CD4-positive, alpha-beta T cell treated with Interferon alpha-2 for 1 hour (primary cell): ENCODE measurements around the gene SH3PXD2A.

Experiments
- DNase-seq, 2 donors: peaks; one replicate each; pipeline ENCODE4 v3.0.0-alpha.2; 2020 to 2022

The SH3PXD2A gene

DNA sequence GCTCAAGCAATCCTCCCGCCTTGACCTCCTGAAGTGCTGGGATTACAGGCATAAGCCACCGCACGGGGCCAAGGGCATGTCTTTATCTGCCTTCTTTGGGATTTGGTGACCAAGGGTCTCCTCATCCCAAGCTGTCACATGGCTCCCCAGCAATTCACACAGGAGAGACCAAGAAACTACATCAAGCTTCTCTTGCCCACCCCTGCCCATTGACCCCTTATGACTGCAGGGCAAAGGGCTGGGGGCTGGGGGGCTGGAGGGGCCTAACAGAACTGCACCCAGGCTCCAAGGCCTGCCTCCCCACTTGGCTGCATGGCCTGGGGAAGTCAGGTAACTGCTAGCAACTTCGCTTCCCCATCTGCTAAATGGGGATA lies 137.1 kb downstream of the SH3PXD2A start:
- DNase-seq = no peak

- no peak for DNase-seq
These were observed 137.8 kb downstream of the SH3PXD2A start for GRCh38 chr10:103717341-103718246.

DNA sequence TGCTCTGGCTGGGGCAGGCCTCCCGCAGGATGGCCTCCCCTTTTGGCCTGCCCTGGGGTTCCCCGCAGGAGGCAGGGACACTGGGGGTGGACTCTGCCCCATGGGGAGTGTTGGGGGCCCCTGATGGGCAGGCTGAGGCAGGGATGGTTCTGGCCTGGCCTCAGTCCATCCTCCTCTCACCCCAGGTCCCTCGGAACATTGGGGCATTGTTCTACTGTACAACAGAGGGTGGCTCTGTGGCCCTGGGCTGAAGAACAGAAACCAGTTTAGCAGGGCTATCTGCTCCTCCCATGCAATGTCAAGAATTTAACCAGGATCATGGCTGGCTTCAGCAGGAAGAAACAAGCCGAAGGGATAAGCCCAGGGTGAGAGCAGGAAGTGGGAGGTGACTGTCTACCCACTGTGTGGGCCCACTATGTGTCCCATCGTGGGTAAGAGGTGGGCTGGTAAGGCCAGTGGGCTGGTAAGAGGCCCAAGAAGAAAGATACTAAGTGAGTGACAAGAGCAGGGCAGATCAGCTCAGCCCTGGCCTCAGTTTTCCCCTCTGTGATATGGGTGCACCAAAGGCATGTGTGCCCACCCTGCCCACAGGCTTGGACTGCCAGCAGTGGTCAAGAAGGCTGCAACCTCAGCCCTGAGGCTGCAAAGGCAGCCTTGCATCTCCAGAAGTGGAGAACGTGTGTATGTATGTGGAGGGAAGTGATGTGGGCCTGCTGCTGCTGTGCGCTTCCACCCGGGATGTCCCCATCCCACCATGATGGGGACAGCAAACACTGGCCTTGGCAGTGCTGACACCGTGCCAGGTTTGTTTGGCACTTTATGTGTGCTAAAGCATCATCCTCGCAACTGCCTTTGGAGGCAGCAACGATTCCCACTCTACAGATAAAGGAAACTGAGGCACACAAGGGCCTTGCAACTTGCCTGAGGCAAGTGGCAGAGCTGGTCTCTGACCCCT lies 138.9 kb downstream of the SH3PXD2A start:
- DNase-seq = no peak

- no peak for DNase-seq
These were observed 139.9 kb downstream of the SH3PXD2A start for GRCh38 chr10:103715430-103715829.

- DNase-seq = no peak
These were observed 141.0 kb downstream of the SH3PXD2A start for GRCh38 chr10:103714232-103714891.

DNA sequence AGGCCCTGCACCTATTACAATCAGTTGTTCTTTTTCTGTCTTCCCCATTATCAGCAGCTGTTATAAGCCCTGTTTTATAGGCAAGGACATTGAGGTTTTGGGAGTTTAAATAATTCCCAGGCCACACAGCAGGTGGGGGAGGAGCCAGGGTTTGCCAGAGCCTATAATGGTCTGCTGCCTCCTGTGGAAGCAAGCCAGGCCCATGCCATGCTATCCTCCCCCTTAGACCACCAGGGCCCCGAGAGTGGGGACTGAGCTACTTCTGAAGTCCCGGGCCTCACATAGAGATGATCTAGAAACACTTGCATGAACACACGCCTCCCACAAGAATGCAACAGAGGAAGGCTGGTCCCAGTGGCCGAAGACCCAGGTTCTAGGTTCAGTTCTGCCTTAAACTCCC lies 141.7 kb downstream of the SH3PXD2A start:
- DNase-seq = no peak

DNA sequence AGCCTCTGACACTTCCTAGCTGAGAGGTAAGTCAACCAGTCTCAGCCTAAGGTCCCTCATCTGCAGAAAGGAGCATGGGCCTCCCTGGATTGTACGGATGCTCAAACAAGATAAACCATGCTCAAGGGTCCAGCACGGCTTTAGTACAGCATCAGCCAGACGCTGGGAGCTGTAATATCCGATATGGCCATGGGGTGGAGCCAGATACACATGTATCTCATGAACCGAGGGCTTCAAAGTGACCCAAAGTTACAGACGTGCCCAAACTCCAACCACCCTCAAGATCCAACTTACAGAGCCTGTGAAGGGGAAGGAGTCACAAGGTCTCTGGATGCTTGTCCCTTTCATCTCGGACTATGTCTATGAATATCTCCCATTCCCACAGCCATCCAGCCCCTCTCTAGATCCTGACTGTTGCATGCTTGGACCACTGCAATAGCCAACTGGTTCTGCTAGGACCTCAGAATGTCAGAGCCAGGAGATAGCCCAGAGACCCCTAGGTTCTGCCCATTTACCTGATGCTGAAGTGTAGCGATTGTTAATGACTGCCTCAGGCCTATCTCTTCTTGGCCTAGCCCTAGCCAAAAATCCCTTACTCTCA lies 142.4 kb downstream of the SH3PXD2A start:
- peak; percentile 71 to 84 for DNase-seq

DNA sequence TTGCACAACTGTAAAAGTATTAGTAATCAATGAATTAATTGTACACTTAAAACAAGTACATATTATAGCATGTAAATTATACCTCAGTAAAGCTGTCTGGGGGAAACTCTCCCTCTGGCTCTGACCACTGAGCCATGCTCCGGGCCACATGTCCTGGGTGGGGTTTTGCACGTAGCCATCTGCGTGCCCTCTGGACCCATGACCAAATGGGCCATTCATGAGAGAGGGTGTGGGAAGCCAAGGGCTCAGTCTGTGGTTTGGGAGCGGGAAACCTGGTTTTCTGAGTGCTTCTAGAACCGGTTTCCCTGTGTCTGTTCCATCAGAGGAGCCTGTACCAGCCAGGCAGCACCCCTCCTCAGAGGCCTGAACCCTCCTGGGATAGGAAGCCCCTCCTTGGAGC lies 143.2 kb downstream of the SH3PXD2A start:
- no peak for DNase-seq

DNA sequence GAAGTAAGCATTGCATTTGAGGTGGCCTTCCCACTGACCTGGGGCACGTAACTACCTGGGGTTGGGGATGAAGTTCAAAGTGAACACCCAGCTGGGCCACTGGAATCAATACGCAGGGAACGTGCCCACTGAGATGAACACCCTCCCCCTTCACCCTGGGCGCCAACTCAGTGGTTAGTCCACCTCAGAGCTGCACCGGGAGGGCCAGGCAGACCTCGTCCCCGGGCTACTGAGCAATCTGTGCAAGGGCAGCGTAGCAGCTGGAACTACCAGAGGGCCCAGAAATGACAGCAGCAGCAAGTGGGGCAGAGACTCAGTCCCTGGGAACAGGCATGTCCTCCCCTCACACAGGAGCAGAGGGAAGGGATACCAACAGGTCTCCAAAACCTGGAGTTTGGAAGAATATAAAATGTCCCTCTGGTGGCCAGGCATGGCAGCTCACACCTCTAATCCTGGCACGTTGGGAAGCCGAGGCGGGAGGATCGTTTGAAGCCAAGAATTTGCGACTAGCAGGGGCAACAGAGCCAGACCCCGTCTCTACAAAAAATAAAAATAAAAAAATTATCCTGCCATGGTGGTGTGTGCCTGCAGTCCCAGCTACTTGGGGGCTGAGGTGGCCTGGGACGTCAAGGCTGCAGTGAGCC lies 143.9 kb downstream of the SH3PXD2A start:
- DNase-seq = no peak

DNA sequence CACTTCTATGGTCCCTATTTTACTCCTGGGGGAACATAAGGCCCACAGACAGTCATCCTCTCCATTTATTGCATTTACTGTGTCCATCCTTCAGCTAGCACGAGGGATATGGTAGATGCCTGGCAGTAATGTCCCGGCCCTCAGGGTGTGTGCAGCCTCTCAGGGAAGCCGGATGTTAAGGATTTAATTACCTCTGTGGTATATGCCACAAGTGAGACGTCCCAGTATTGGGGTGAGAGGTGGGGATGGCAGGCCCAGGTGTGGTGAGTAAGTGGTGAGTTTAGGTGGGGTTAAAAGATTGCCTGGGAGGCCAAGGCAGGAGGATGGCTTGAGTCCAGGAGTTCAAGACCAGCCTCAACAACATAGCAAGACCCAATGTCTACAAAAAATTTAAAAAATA lies 144.9 kb downstream of the SH3PXD2A start:
- no peak for DNase-seq

DNA sequence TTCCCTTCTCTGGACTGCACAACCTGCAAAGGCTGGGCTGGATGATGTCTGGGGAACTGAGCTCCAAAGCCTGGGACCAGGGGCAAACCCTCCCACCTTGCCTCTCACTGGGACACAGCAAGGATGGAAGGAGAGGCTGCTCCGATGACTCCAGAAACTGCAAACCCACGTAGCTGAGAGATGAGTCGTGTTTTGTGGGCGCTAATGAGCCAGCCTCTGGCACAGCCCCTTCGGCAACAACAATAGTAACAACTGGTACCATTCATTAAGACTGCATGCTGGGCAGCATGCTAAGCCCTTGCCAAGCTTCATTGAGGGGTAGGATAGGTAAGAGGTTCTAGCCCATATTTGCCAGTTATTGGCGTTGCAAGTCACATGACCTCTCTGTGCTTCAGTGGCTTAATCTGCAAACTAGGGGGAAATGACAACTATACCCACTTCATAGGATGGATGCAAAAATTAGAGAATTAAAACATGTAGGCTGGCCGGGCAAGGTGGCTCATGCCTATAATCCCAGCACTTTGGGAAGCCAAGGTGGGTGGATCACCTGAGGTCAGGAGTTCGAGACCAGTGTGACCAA lies 145.9 kb downstream of the SH3PXD2A start:
- DNase-seq = no peak

DNA sequence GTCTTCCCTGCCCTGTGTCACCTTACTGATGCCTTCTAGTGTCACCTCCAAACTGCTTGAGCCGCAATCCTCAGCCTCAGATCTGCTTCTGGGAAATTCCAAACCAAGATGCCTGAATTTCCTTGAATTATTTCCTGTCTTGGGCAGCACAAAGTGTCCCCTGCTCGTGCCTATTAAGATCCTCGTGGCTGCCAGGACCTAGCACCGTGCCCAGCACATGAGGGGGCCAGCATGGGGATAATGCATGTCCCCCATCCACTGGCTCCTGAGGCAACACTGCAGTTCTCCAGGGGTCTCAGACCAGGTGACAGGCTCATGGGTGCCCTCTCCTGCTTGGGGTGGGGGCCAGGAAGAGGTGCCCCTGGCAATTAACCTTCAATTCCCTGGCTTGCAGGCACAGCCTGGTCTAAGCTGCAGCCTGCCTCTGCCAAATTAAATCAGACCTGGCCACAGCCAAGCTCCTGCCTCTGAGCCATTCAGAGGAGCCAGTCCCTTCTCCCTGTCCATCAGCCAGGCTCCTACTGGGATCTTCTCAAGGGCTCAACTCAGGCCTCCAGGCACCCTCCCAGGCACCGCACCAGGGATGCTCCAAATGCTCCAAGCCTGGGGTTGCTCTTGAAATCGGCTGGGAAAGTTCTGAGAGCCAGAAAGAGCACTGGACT lies 146.6 kb downstream of the SH3PXD2A start:
- no peak for DNase-seq

- no peak for DNase-seq
These were observed 147.3 kb downstream of the SH3PXD2A start for GRCh38 chr10:103707956-103708626.

- no peak for DNase-seq
These were observed 148.6 kb downstream of the SH3PXD2A start for GRCh38 chr10:103706762-103707161.

- DNase-seq = no peak
These were observed 149.3 kb downstream of the SH3PXD2A start for GRCh38 chr10:103706047-103706446.

DNA sequence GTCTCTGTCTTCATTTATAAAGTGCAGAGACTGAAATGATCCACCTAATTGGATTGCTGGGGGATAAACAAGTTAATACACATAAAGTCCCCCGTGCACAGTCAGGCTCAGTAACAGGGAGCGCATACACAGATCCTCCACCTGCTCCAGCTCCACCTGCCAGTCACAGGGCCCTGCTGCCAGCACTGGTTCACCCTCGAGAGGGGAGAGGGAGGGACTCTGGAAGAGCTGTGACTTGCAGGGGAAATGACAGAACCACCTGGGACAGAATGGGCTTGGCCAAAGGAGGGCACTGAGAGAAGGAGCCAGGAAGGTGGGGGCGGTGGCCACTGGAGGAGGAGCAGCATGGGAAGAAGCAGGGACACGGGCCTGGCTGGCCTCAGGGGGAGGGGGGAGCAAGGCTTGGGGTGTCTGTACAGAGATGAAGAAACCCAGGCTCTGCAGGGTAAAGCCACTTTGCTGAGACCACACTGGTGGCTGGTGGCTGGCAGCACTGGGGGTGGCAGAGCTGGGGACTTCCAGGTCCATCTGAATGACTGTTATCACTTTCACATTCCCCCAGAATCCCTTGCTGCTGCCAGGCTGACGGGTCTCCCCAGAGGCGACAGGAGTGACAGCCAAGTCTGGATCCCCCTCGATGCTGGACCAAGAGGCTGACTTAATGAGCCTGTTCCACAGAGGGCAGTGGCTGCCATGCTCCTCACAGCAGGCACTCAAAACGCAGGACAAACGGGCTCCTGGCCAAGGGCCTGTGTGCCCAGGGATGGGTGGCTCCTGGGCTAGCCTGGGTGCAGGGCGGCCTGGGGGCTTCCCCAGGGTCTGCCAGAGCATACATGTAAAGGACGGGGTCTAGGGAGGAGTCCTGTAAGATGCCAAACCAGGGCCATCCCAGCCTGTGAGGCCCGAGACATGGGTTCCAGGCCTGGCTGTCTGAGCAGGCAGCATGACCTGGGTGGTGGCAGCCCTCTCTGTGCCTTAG lies 151.1 kb downstream of the SH3PXD2A start:
- DNase-seq = no peak

DNA sequence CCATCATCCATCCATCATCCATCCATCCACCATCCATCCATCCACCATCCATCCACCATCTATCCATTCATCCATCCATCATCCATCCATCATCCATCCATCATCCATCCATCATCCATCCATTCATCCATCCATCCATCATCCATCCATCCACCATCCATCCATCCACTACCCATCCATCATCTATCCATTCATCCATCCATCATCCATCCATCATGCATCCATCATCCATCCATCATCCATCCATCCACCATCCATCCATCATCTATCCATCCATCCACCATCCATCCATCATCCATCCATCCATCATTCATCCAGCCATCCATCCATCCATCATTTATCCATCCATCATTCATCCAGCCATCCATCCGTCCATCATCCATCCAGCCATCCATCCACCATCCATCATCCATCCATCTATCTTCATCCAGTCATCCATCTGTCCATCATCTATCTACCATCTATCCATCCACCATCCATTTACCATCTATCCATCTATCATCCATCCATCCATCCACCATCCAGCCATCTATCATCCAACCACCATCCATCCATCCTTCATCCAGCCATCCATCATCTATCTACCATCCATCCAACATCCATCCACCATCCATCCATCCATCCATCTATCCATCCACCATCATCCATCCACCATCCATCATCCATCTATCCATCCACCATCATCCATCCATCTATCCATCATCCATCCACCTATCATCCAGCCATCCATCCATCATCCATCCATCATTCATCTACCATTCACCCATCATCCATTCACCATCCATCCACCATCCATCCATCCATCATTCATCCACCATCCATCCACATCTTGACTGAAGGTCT lies 153.8 kb downstream of the SH3PXD2A start:
- no peak for DNase-seq

GRCh38 chr10:103700436-103700715 lies 155.0 kb downstream of the SH3PXD2A start:
- no peak for DNase-seq
